ENCODE results near the gene RASA3. TPM values are rescaled to one million over a fixed set of nuclear protein-coding genes. Genes with fewer than 3 reads are reported as not detected.

Gene RASA3
- polyA plus RNA-seq, 3 donors, result 9.0 to 32.6 (median 16.6) TPM

GRCh38 chr13:113931841-113932459 lies 200.5 kb downstream of the RASA3 start:
- H3K27me3 Mint-ChIP-seq (ENCODE audit: low read depth in 3 of 3), result peaks cover 19 to 69% (median 25%) of the 10 kb centered on the region in 3 donors
- H3K4me1 Mint-ChIP-seq, result no peaks in the 10 kb centered on the region
- no peak overlapping the region for H3K4me3 ChIP-seq (replicated peaks in 1 of 3; ENCODE audit: low read depth in 2 of 3, low read length in 3 of 3)
- peaks cover 0 to 6% of the 10 kb centered on the region in 2 donors for H3K27me3 ChIP-seq (ENCODE audit: control insufficient read depth in 2 of 2, insufficient read depth in 2 of 2, low read length in 2 of 2)
- WGBS (ENCODE audit: insufficient coverage), result 94% methylated on average over 12 of the region's 16 CpGs
- no peak overlapping the region for H2AFZ ChIP-seq (ENCODE audit: insufficient read depth, low read depth, low read length, poor library complexity, severe bottlenecking)
- no peak overlapping the region for H3K4me2 ChIP-seq (replicated peaks; ENCODE audit: extremely low read depth, low read length, poor library complexity, severe bottlenecking)
- H3K9me3 Mint-ChIP-seq, result peaks cover 0 to 2% (median 0%) of the 10 kb centered on the region in 7 donors
- H3K36me3 ChIP-seq (replicated peaks in 1 of 2; ENCODE audit: control insufficient read depth in 1 of 2, insufficient read depth in 2 of 2, low read length in 2 of 2), result no peaks in the 10 kb centered on the region
- H3K4me1 ChIP-seq (ENCODE audit: control insufficient read depth in 1 of 2, insufficient read depth in 2 of 2, low read length in 2 of 2), result peaks cover 0 to 7% of the 10 kb centered on the region in 2 donors
- H3K4me3 Mint-ChIP-seq, result peak overlapping the region in 1 of 2 donors; percentile 13
- intact Hi-C loops (cut with micrococcal nuclease), result no loop called here
- no peaks in the 10 kb centered on the region for H3K9me3 ChIP-seq (replicated peaks in 1 of 2; ENCODE audit: control insufficient read depth in 1 of 2, insufficient read depth in 1 of 2, low read length in 2 of 2)
- no peaks in the 10 kb centered on the region for H4K20me1 ChIP-seq (ENCODE audit: insufficient read depth, low read length)
- TF ChIP-seq CTCF (IDR thresholded peaks at IDR 0.05), result no peak
- no peak overlapping the region for H3K27ac ChIP-seq (ENCODE audit: low read depth in 1 of 2, low read length in 2 of 2)
- no peak overlapping the region for H3K27ac Mint-ChIP-seq
- no peak for DNase-seq
- H3K36me3 Mint-ChIP-seq, result no peaks in the 10 kb centered on the region
- H3K9ac ChIP-seq (ENCODE audit: insufficient read depth, low read length, poor library complexity, severe bottlenecking), result no peak overlapping the region
- H3K79me2 ChIP-seq (ENCODE audit: insufficient read depth, low read length), result no peaks in the 10 kb centered on the region

GRCh38 chr13:113930671-113931637 lies 201.5 kb downstream of the RASA3 start:
- no peaks in the 10 kb centered on the region for H3K4me1 Mint-ChIP-seq
- intact Hi-C loops (cut with micrococcal nuclease), result no loop called here
- Histone ChIP-seq H3K36me3 (replicated peaks in 1 of 2; ENCODE audit: control insufficient read depth in 1 of 2, insufficient read depth in 2 of 2, low read length in 2 of 2) (no peaks in the 10 kb centered on the region), H3K9me3 (replicated peaks in 1 of 2; ENCODE audit: control insufficient read depth in 1 of 2, insufficient read depth in 1 of 2, low read length in 2 of 2) (no peaks in the 10 kb centered on the region), H3K9ac (ENCODE audit: insufficient read depth, low read length, poor library complexity, severe bottlenecking) (no peak overlapping the region), H4K20me1 (ENCODE audit: insufficient read depth, low read length) (no peaks in the 10 kb centered on the region), H3K79me2 (ENCODE audit: insufficient read depth, low read length) (no peaks in the 10 kb centered on the region), H3K4me2 (replicated peaks; ENCODE audit: extremely low read depth, low read length, poor library complexity, severe bottlenecking) (no peak overlapping the region), H3K4me3 (replicated peaks in 1 of 3; ENCODE audit: low read depth in 2 of 3, low read length in 3 of 3) (no peak overlapping the region), H3K4me1 (ENCODE audit: control insufficient read depth in 1 of 2, insufficient read depth in 2 of 2, low read length in 2 of 2) (peaks cover 0 to 7% of the 10 kb centered on the region in 2 donors), H3K27me3 (ENCODE audit: control insufficient read depth in 2 of 2, insufficient read depth in 2 of 2, low read length in 2 of 2) (peaks cover 0 to 6% of the 10 kb centered on the region in 2 donors), H3K27ac (ENCODE audit: low read depth in 1 of 2, low read length in 2 of 2) (no peak overlapping the region), H2AFZ (ENCODE audit: insufficient read depth, low read depth, low read length, poor library complexity, severe bottlenecking) (no peak overlapping the region)
- no peak for DNase-seq
- peaks cover 0 to 2% (median 0%) of the 10 kb centered on the region in 7 donors for H3K9me3 Mint-ChIP-seq
- TF ChIP-seq CTCF (IDR thresholded peaks at IDR 0.05), result no peak
- peak overlapping the region in 1 of 7 donors; percentile 50 for H3K27ac Mint-ChIP-seq
- peaks cover 19 to 75% (median 31%) of the 10 kb centered on the region in 3 donors for H3K27me3 Mint-ChIP-seq (ENCODE audit: low read depth in 3 of 3)
- WGBS (ENCODE audit: insufficient coverage), result 64% methylated on average over 16 of the region's 36 CpGs
- peak overlapping the region in 1 of 2 donors; percentile 56 for H3K4me3 Mint-ChIP-seq
- H3K36me3 Mint-ChIP-seq, result no peaks in the 10 kb centered on the region
